Pulmonary artery endothelial cell (primary cell): Measurements from ENCODE around the gene OR2A2. TPM values are rescaled to one million over a fixed set of nuclear protein-coding genes. Genes with fewer than 3 reads are reported as not detected.
"Not testable (repeated sequence)": the region's sequence is repeated elsewhere in the genome, so short reads cannot be mapped to it uniquely, and the experiment has no call there.

Source experiments
- DNase-seq: peaks from one replicate; pipeline ENCODE4 v3.0.0-alpha.2; 2011; ENCODE audit warnings: low read depth, low spot score
- total RNA-seq: library from RNA; depleted of rRNA; stranded (reverse); fragments of >200 nt; gene quantifications from 2 replicates; pipeline ENCODE4 v1.2.3, GENCODE V29; 2014

OR2A2 gene, protein sequence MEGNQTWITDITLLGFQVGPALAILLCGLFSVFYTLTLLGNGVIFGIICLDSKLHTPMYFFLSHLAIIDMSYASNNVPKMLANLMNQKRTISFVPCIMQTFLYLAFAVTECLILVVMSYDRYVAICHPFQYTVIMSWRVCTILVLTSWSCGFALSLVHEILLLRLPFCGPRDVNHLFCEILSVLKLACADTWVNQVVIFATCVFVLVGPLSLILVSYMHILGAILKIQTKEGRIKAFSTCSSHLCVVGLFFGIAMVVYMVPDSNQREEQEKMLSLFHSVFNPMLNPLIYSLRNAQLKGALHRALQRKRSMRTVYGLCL
- total RNA-seq: not detected in 2 replicates

DNA sequence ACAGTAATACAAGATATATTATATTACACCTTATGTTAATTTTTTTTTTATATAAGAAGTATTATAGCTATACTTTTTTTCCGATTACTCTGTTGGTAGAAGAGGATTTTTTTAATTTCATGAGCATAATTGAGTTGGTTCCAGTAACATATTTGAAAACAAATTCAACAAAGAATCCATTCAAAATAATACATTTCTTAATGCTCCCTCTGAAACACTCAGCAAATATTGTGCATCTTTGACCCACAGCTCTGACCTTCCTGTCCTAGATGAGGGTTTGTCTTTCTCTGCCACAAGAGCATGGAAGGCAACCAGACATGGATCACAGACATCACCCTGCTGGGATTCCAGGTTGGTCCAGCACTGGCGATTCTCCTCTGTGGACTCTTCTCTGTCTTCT, at the start of gene OR2A2:
TSS of gene OR2A2 (plus strand) at position 301 of the 400 bp plus-strand sequence. CDS start at position 301, 0 bp downstream.
- no peak for DNase-seq

DNA sequence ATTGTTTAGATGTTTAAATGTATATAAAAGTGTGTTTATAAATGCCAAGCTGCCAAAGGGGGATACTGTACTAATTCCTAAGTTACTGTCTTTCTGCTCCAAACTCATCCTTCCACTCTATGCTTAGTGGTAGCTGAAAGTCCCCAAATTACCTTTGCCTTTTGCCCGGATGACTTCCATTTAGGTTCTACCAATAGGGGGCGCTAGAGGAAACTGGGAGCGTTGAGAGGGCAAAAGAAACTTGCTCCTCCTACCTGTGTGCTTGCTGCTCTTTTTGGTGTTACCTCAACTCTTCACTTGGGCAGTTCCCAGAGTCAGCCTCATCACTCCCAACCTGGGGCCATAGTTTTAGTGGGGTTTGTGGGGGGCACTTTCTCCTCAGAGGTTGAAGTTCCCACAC, 45.7 kb upstream of the OR2A2 start:
- DNase-seq: no peak

DNA sequence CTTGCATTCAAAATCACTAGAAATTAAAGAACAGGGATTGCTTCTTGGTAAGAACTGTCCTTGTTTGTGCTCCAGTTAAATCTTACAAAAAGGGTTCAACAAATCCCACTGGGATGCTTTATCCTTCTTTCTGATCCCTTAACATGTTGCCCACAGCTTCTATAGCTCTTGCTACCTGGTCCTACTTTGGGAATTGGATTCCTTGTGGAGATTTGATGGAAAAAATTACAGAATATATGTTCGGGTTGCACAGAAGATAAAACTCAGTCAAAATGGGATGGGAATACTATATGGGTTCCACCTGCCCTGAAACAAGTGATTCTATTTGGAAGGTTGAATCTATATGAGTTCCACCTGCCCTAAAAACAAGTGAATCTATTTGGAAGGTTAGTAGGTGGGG, 39.9 kb upstream of the OR2A2 start, which contains the start of gene OR2A25:
TSS of gene OR2A25 (plus strand) at position 301 of the 400 bp plus-strand sequence. CDS start 4,409 bp downstream, outside the sequence.
- no peak for DNase-seq

DNA sequence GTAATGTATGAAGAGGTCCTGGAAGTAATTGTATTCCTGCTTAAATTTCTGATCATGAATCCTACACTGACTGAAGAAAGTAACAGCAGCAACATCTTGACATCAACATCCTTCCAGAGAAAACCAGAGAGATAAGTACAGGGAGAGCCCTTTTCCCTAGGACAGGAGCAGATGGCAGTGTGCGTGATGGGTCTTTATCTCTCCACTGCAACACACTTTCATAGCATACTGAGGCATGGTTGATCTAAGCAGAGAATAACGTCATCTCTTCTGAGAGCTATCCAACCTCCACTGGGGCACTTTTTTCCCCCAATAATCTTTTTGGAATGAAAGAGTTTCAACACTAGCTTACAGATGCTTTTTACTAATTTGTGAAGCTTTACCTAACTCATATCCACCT, 39.4 kb upstream of the OR2A2 start:
- DNase-seq: no peak

DNA sequence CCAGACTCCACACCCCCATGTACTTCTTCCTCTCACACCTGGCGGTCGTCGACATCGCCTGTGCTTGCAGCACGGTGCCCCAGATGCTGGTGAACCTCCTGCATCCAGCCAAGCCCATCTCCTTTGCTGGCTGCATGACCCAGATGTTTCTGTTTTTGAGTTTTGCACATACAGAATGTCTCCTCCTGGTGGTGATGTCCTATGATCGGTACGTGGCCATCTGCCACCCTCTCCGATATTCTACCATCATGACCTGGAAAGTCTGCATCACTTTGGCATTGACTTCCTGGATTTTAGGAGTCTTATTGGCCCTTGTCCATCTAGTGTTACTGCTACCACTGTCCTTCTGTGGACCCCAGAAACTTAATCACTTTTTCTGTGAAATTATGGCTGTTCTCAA, 35.0 kb upstream of the OR2A2 start:
- no peak for DNase-seq

DNA sequence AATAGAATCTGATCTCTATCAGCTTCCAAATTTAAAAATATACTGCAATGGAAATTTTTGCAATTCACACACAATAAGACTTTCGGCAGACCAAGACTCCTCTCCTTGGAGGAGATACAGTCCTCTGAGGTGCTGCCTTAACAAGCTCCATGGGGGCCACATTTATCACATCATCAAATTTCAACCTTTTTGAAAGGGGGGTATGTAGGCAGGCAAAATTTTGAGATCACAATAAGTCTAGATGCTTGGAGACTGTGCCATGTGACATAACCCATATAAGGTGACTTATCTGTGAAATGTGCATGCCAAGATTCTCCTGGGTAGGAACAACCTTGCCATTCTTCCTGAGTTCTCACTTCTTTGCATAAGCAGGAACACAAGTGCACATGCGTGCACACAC, 23.4 kb upstream of the OR2A2 start, which contains the start of gene OR2A12:
TSS of gene OR2A12 (plus strand) at position 301 of the 400 bp plus-strand sequence. CDS start 8,830 bp downstream, outside the sequence.
- no peak for DNase-seq

DNA sequence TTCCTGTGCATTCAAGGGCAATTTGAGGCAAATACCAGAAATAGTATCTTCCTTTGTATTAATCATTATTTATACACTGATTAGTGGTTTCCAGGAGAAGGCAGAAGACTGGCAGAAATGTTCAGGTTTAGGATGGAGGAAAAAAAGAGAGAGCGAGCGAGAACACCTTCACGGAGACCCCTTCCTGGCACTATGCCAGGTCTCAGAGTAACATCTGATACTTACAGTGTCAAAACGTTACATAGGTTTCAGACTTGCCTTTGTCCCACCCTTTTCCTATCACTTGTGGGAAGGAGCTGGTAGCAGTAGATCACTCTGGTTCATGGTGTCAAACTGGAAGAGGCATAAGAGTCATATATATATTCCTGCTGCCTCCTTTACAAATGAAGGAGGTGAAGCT, 22.7 kb upstream of the OR2A2 start:
- no peak for DNase-seq

DNA sequence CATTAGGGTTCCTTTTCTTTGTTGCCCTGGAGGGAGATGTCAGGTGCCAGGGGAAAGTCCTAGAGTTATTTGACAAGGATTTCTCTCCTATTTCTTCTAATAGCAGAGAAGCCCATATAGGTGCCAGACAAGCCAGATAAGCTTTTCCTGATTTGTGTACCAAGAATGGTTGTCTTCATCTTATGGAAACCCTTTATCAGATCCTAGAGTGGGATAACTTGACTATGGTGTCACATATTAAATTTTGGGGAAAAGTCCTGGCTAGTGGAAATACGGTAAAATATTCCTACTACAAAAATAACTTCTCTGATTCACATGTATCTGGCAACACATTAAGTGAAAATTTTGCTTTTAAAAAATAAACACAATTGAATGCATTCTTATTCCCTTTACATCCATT, 22.2 kb upstream of the OR2A2 start:
- DNase-seq: no peak

DNA sequence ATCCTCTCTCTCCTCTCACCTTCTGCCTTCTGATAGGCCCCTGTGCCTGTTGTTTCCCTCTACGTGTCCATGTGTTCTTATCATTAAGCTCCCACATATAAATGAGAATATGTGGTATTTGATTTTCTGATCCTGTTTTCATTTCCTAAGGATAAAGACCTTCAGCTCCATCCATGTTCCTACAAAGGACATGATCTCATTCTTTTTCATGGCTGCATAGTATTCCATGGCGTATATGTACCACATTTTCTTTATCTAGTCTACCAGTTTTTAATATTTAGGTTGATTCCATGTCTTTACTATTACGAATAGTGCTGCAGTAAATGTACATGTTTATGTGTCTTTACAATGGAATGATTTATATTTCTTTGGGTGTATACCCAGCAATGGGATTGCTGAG, 18.7 kb upstream of the OR2A2 start:
- DNase-seq: no peak

DNA sequence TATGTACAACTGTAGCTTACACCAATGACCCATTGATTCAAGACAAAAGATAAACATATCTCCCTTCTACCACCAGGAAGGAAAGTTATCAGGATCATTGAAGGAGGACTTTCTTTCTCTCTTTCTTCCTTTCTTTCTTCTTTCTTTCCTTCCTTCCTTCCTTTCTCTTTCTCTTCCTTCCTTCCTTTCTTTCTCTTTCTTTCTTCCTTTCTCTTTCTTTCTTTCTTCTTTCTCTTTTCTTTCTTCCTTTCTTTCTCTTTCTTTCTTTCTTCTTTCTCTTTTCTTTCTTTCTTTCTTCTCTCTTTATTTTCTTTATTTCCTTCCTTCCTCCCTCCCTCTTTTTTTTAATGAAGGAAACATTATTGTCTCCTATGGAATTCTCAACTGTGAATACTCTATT, 10.6 kb upstream of the OR2A2 start:
- DNase-seq: no peak

DNA sequence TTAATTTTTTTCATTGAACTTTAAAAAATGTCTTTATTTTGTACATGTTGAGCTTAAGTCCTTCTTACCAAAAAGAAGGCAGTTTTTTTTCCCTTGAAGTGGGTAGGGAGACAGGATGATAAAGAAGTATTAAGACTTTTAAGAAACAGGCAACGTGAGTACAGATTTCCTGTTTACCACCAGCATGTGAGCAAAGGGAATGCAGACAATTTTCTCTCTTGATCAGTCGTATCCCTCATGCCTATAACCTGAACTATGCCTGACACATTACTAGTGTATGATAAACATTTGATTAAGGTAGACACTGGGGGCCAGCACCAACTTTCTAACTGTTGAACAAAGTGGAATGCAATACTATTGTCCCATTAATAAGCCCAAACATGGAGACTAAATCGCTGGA, 8.8 kb upstream of the OR2A2 start:
- DNase-seq: no peak

DNA sequence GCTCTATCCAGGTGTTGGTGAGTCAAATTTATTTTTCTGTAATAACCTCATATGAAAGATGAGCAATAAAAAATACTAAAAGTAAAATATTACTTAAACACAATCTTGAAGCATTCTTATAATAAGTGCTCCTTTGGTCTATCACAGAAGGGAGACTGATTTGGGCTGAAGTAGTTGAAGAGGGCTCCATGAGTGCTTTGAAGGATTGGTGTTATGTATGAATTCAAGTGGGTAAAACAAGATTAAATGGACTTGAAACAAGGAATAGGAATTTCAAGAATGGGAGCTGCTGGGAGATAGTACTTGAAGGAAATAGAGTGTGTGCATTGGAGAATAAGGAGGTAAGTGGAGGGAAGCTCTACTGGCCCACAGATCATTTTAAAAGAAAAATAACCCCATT, 7.3 kb upstream of the OR2A2 start:
- no peak for DNase-seq

DNA sequence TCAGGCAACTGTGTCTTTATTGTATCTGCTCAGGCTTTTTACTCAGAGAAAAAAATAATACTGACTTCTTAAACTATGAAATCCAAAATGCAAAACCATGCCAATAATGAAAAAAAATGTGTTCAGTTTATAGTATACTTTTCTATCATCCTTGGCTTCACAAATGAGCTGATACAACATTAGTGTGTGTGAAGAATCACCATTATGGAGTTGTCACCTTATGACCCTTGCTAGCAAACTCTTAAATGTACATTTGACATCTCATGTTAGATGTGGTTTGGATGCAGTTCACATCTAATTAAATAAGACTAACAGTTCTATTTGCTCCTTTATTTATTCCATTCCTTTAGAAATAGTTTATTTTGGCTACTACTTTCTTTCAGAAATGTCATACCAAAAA, 4.2 kb upstream of the OR2A2 start:
- DNase-seq: no peak

DNA sequence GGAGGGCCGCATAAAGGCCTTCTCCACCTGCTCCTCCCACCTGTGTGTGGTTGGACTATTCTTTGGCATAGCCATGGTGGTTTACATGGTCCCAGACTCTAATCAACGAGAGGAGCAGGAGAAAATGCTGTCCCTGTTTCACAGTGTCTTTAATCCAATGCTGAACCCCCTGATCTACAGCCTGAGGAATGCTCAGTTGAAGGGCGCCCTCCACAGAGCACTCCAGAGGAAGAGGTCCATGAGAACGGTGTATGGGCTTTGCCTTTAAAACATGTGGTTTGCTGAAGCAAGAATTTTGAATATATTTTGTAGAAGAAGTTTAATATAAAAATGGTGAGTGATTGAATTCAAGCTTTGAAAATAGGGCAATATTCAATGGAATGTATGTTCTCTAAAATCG, 889 bp downstream of the OR2A2 start:
- DNase-seq: no peak

DNA sequence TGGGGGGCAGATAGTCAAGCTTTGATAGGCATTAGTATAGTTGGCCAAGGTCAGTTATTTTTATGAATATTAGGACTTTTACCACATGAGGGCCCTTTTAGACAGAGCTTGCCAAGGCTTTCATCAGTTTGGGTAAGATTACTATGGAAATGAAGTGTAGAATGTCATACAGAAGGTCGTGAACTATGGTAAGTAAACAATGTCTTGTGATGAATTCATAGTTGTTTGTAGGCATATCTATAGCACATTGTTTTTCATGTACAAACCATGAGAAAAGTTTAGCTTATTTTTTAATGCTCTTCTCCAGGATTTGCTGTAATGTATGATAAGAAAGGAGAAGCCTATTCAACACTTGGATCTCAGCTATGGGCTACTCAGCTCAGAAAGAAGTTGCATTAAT, 4.3 kb downstream of the OR2A2 start:
- DNase-seq: no peak

DNA sequence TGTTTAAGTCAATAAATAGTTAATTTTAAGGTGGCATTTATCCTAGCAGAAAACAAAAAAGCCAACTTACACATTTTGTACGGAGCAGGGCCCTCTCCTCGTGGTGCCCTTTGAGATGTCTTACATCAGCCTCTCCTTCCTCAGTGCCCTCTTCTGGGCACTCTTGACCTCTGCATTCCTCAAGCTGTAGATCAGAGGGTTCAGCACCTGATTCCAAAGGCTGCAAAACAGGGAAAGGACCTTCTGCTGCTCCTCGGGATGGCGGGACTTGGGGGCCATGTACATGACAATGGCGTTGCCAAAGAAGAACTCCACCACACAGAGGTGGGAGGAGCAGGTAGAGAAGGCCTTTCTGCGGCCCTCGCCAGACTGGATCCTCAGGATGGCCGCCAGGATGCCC, 9.0 kb downstream of the OR2A2 start:
- DNase-seq: no peak

DNA sequence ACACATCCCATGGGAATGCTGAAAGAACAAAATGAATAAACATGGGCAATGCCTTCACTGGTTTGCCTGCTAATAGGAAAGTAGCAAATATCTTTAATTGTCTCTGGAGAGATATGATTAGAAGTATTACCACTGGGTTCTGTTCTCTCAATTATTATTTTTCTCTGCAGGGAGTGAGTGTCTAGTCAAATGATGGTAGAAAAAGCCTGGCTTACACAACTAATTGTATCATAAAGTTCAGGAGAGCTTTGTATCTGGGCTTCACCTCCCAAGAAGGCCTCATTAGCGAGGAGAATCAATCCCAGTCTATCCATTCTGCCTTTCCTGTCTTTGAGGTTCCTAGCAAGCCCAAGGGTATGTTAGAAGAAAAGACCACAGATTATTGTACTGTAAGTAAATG, 13.5 kb downstream of the OR2A2 start, which contains the start of gene OR2A14:
TSS of gene OR2A14 (plus strand) at position 301 of the 400 bp plus-strand sequence. CDS start 5,937 bp downstream, outside the sequence.
- DNase-seq: no peak

DNA sequence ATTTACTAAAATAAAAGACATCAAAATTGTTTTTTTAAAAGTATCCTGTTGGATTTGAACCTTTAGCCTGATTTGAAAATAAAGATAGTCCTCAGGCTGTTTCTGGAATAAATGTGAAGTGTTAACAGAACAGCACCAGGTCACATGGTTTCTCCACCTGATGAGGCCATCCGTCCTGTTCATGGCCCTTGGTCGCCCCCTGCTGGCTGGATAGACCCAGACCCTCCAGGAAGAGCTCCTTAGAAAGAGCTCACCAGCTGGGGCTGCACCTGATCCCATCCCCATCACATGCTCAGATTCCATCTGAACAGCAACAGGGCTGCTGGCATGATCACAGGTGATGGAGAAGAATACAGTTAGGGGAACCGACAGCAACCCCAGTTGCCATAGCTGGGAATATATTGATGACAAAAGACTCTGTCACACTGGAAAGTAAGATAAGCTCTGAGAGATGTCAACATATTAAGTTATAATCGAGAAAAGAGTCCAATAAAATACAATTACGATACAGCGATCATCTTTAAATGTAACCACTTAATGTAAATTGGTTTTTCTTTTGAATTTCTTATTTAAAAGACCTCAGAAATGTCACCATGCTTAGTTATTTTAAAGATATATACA, 18.4 kb downstream of the OR2A2 start:
- DNase-seq: peak; percentile 59

DNA sequence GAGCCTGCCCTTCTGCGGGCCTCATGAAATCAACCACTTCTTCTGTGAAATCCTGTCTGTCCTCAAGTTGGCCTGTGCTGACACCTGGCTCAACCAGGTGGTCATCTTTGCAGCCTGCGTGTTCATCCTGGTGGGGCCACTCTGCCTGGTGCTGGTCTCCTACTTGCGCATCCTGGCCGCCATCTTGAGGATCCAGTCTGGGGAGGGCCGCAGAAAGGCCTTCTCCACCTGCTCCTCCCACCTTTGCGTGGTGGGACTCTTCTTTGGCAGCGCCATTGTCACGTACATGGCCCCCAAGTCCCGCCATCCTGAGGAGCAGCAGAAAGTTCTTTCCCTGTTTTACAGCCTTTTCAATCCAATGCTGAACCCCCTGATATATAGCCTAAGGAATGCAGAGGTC, 20.2 kb downstream of the OR2A2 start:
- DNase-seq: not testable (repeated sequence)

DNA sequence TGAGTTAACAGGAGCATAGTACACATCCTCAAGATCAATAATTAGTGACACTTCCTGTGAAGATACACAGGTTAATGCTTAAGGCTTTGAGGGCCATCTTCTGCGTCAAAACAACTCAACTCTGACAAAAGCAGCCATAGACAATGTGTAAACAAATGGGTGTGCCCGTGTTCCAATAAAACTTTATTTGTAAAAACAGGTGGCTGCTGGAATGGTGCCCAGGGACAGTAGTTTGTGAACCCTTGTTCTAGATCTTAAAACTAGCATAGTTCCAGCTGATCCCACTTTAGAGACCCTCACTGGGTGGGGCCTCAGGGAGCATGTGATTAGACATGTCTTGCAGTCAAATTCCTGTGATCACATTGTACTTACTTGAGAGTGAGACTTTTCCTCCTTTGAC, 21.3 kb downstream of the OR2A2 start:
- no peak for DNase-seq

DNA sequence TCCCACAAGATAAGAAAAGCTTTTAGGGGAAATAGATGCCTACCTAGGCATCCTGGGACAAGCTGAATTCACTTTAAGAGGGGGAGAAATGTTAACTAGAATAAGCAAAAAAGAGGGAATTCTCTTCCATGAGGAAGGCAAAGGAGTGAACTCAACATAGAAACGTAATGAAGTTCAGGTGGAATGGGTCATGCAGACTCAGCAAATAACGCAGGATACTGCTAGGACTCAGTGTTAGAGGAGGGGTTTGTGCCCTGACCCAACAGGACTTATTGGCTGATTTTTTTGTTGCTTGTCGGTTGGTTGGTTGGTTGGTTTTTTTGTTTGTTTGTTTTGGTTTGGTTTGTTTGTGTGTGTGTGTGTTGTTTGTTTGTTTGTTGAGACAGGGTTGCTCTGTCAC, 22.9 kb downstream of the OR2A2 start:
- DNase-seq: no peak

DNA sequence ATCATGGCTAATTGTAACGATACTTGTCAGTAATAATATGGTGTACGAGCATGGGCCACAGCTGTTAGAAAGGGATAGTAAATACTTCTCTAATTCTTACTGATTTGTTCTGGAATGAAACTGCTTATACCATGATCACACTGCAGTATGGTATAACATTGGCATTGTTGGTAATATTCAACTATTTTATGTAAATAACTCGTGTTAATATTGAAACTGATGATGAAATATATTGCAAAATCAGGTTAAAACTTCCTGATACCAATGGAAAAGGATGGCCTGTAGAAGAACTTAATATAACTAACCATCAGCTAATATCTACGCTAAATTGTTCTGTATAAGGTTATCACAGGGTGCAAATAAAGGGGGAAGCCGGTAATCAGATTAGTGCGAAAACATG, 23.9 kb downstream of the OR2A2 start:
- DNase-seq: no peak

DNA sequence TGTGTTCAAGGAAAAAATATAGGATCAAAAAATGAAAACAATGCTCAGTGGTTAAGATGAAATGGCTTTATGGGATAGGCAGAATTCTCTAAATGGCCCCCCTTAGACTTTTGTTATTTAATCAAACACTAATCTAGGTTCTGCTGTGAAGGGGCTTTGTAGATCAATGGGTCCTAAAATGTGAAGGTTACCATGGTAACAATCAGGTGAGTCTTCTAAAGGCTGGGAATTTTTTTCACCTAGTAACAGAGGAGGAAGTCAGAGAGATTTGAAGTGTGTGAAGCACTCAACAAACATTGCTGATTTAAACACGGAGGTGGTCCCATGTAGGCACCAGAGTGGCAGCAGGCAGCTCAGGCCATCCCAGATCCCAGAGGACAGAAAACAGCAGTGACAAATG, 24.7 kb downstream of the OR2A2 start:
- DNase-seq: no peak
